H9 (cell line): ENCODE data around the gene HLA-C. TPM values are rescaled to one million over a fixed set of nuclear protein-coding genes. Genes with fewer than 3 reads are reported as not detected.

Experiments used
- DNase-seq: peaks from one replicate; pipeline ENCODE4 v3.0.0-alpha.2; 2017
- H2AFZ ChIP-seq: one replicate; pipeline ENCODE4 v1.6.1; 2013; ENCODE audit warnings: mild to moderate bottlenecking, low read length, control low read depth, moderate library complexity
- H2AK5ac ChIP-seq: 2 replicates; pipeline ENCODE4 v1.6.1; 2013; ENCODE audit warnings: low read length, control low read depth, mixed read lengths; ENCODE audit not compliant: insufficient read length
- H2BK120ac ChIP-seq: one replicate; pipeline ENCODE4 v1.6.1; 2013; ENCODE audit warnings: low read depth, mild to moderate bottlenecking, low read length, control low read depth, inconsistent platforms; ENCODE audit not compliant: poor library complexity, severe bottlenecking
- H2BK12ac ChIP-seq: 2 replicates; pipeline ENCODE4 v1.6.1; 2013; ENCODE audit warnings: low read length, control low read depth, mixed read lengths, low read depth; ENCODE audit not compliant: insufficient read length
- H2BK15ac ChIP-seq: 2 replicates; pipeline ENCODE4 v1.6.1; 2013; ENCODE audit warnings: low read depth, low read length, control low read depth
- H2BK20ac ChIP-seq: one replicate; pipeline ENCODE4 v1.6.1; 2013; ENCODE audit warnings: low read depth, mild to moderate bottlenecking, low read length, control low read depth, inconsistent platforms; ENCODE audit not compliant: poor library complexity, severe bottlenecking
- H2BK5ac ChIP-seq: 2 replicates; pipeline ENCODE4 v1.6.1; 2013; ENCODE audit warnings: low read length, control low read depth, mixed read lengths; ENCODE audit not compliant: insufficient read length
- H3K14ac ChIP-seq: 2 replicates; pipeline ENCODE4 v1.6.1; 2013; ENCODE audit warnings: low read length, control low read depth; ENCODE audit not compliant: insufficient read depth
- H3K18ac ChIP-seq: 2 replicates; pipeline ENCODE4 v1.6.1; 2013; ENCODE audit warnings: low read depth, mild to moderate bottlenecking, mixed read lengths, low read length, control low read depth; ENCODE audit not compliant: insufficient read length
- H3K23ac ChIP-seq: 2 replicates; pipeline ENCODE4 v1.6.1; 2013; ENCODE audit warnings: low read length, control low read depth, mixed read lengths, low read depth; ENCODE audit not compliant: insufficient read length
- H3K23me2 ChIP-seq: 2 replicates; pipeline ENCODE4 v1.6.1; 2013; ENCODE audit warnings: low read depth, mild to moderate bottlenecking, mixed read lengths, low read length, control low read depth; ENCODE audit not compliant: insufficient read length, poor library complexity, severe bottlenecking
- H3K27ac ChIP-seq: 2 replicates; pipeline ENCODE4 v1.5.1; 2013; ENCODE audit warnings: low read length, control low read depth, mixed read lengths, low read depth; ENCODE audit not compliant: insufficient read length
- H3K27me3 ChIP-seq: 2 replicates; pipeline ENCODE4 v1.6.1; 2013; ENCODE audit warnings: low read length, control low read depth, inconsistent platforms; ENCODE audit not compliant: insufficient read depth
- H3K4ac ChIP-seq: 2 replicates; pipeline ENCODE4 v1.6.1; 2013; ENCODE audit warnings: low read depth, mild to moderate bottlenecking, control low read depth, inconsistent platforms, low read length, moderate library complexity
- H3K4me1 ChIP-seq: 2 replicates; pipeline ENCODE4 v1.6.1; 2013; ENCODE audit warnings: low read length, control low read depth, inconsistent platforms; ENCODE audit not compliant: insufficient read depth
- H3K4me2 ChIP-seq: 2 replicates; pipeline ENCODE4 v1.6.1; 2013; ENCODE audit warnings: low read length, control low read depth, mixed read lengths; ENCODE audit not compliant: insufficient read length, insufficient read depth
- H3K56ac ChIP-seq: 2 replicates; pipeline ENCODE4 v1.6.1; 2013; ENCODE audit warnings: low read depth, mild to moderate bottlenecking, mixed read lengths, low read length, control low read depth; ENCODE audit not compliant: insufficient read length
- H3K79me1 ChIP-seq: 2 replicates; pipeline ENCODE4 v1.6.1; 2013; ENCODE audit warnings: low read depth, mild to moderate bottlenecking, moderate library complexity, low read length, control low read depth, inconsistent platforms; ENCODE audit not compliant: insufficient read depth, poor library complexity, severe bottlenecking
- H3K79me2 ChIP-seq: 2 replicates; pipeline ENCODE4 v1.6.1; 2013; ENCODE audit warnings: low read length, control low read depth, inconsistent platforms; ENCODE audit not compliant: insufficient read depth
- H3K9ac ChIP-seq: 2 replicates; pipeline ENCODE4 v1.6.1; 2013; ENCODE audit warnings: low read length, control low read depth, mixed read lengths; ENCODE audit not compliant: insufficient read length; ENCODE audit errors: extremely low read depth
- H3K9me3 ChIP-seq: one replicate; pipeline ENCODE4 v1.6.1; 2013; ENCODE audit warnings: low read depth, low read length, inconsistent platforms; ENCODE audit not compliant: control insufficient read depth
- H3T11ph ChIP-seq: one replicate; pipeline ENCODE4 v1.6.1; 2013; ENCODE audit warnings: mild to moderate bottlenecking, low read length, control low read depth, inconsistent platforms
- H4K20me1 ChIP-seq: one replicate; pipeline ENCODE4 v1.6.1; 2013; ENCODE audit not compliant: control insufficient read depth, insufficient read length, insufficient read depth
- H4K5ac ChIP-seq: 2 replicates; pipeline ENCODE4 v1.6.1; 2013; ENCODE audit warnings: low read depth, mild to moderate bottlenecking, mixed read lengths, low read length, control low read depth; ENCODE audit not compliant: insufficient read length
- H4K8ac ChIP-seq: replicated peaks from 2 replicates; pipeline ENCODE4 v1.6.1; 2013; ENCODE audit warnings: low read length, control low read depth, mixed read lengths, low read depth; ENCODE audit not compliant: insufficient read length
- H4K91ac ChIP-seq: 2 replicates; pipeline ENCODE4 v1.6.1; 2013; ENCODE audit warnings: low read depth, mild to moderate bottlenecking, moderate library complexity, mixed read lengths, low read length, control low read depth; ENCODE audit not compliant: insufficient read length
- H3K27ac Mint-ChIP-seq, 3 experiments: 2 replicates in 2 of 3; 3 replicates in 1 of 3; pipeline ENCODE4 v1.8.0; 2020 to 2021; ENCODE audit warnings: mixed read lengths in 3 of 3, mild to moderate bottlenecking in 1 of 3, moderate library complexity in 1 of 3
- H3K27me3 Mint-ChIP-seq: 2 replicates; pipeline ENCODE4 v1.8.0; 2021; ENCODE audit warnings: low read depth, mild to moderate bottlenecking, moderate library complexity, mixed read lengths
- H3K36me3 Mint-ChIP-seq, 3 experiments: 2 replicates in 2 of 3; 3 replicates in 1 of 3; pipeline ENCODE4 v1.8.0; 2020 to 2021; ENCODE audit warnings: low read depth in 3 of 3, mixed read lengths in 3 of 3; ENCODE audit not compliant: insufficient read depth in 1 of 3
- H3K4me1 Mint-ChIP-seq, 2 experiments: 2 replicates each; pipeline ENCODE4 v1.8.0; 2020; ENCODE audit warnings: mixed read lengths in 2 of 2
- H3K4me3 Mint-ChIP-seq, 2 experiments: 2 replicates in 1 of 2; 3 replicates in 1 of 2; pipeline ENCODE4 v1.8.0; 2020 to 2021; ENCODE audit warnings: mild to moderate bottlenecking in 2 of 2, mixed read lengths in 2 of 2, moderate library complexity in 1 of 2
- H3K9me3 Mint-ChIP-seq, 2 experiments: 2 replicates in 1 of 2; 3 replicates in 1 of 2; pipeline ENCODE4 v1.8.0; 2020; ENCODE audit warnings: mild to moderate bottlenecking in 2 of 2, mixed read lengths in 2 of 2, moderate library complexity in 1 of 2
- WGBS: extraction: QIAGEN DNeasy Blood & Tissue Kit; methylation state at CpG from one replicate; pipeline ENCODE4 v1.1.7; 2013; ENCODE audit warnings: missing lambda C conversion rate, low lambda C conversion rate, mixed read lengths; ENCODE audit not compliant: insufficient read length; ENCODE audit errors: extremely low coverage; 5-methylcytosine and 5-hydroxymethylcytosine counted together
- total RNA-seq: library from RNA; stranded (reverse); gene quantifications from 2 replicates; pipeline ENCODE4 v1.2.1, GENCODE V29; 2021
- TF ChIP-seq, protein P1 (sequence below): fragments of 200-600 bp; sonication (generic); conservative IDR thresholded peaks from 3 replicates; pipeline ENCODE4 v1.8.0; 2021; ENCODE audit warnings: antibody characterized with exemption, mild to moderate bottlenecking

The HLA-C gene
- total RNA-seq, 1 experiment from 2014 or later, result 239 TPM

GRCh38 chr6:31285982-31286381 is 14.1 kb upstream of the HLA-C start:
- Mint-ChIP-seq H3K4me3 (no peak overlapping the region), H3K4me1 (peaks cover 4% of the 10 kb centered on the region in 2 experiments; a peak in 2 of 4 replicates), H3K27ac (no peak overlapping the region), H3K36me3 (no peaks in the 10 kb centered on the region), H3K9me3 (peaks cover 0 to 3% of the 10 kb centered on the region in 2 experiments; a peak in 1 of 5 replicates), H3K27me3 (peaks cover 17% of the 10 kb centered on the region)
- Histone ChIP-seq H3T11ph (no peak overlapping the region), H3K4ac (no peak overlapping the region), H2BK120ac (no peak overlapping the region), H3K9ac (no peak overlapping the region), H3K4me2 (no peak overlapping the region), H3K79me1 (no peaks in the 10 kb centered on the region), H4K20me1 (no peaks in the 10 kb centered on the region), H4K5ac (no peak overlapping the region), H3K23ac (no peak overlapping the region), H3K27ac (no peak overlapping the region), H2AFZ (no peak overlapping the region), H3K18ac (no peak overlapping the region), H3K14ac (no peak overlapping the region), H2BK20ac (no peak overlapping the region), H2BK5ac (no peak overlapping the region), H3K9me3 (no peaks in the 10 kb centered on the region), H3K23me2 (no peaks in the 10 kb centered on the region), H2AK5ac (no peak overlapping the region), H3K27me3 (no peaks in the 10 kb centered on the region), H3K4me1 (no peaks in the 10 kb centered on the region), H2BK15ac (no peak overlapping the region), H4K91ac (no peak overlapping the region), H2BK12ac (no peak overlapping the region), H4K8ac (no peak overlapping the region), H3K56ac (no peak overlapping the region), H3K79me2 (no peaks in the 10 kb centered on the region)
- WGBS, result no CpG with 5 or more reads among the region's 2 CpGs
- DNase-seq, result no peak
- TF ChIP-seq, protein P1, sequence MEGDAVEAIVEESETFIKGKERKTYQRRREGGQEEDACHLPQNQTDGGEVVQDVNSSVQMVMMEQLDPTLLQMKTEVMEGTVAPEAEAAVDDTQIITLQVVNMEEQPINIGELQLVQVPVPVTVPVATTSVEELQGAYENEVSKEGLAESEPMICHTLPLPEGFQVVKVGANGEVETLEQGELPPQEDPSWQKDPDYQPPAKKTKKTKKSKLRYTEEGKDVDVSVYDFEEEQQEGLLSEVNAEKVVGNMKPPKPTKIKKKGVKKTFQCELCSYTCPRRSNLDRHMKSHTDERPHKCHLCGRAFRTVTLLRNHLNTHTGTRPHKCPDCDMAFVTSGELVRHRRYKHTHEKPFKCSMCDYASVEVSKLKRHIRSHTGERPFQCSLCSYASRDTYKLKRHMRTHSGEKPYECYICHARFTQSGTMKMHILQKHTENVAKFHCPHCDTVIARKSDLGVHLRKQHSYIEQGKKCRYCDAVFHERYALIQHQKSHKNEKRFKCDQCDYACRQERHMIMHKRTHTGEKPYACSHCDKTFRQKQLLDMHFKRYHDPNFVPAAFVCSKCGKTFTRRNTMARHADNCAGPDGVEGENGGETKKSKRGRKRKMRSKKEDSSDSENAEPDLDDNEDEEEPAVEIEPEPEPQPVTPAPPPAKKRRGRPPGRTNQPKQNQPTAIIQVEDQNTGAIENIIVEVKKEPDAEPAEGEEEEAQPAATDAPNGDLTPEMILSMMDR, result no peak
